GM19468 (cell line): ENCODE measurements around the gene LBHD1.
"Not testable (repeated sequence)": the region's sequence is repeated elsewhere in the genome, so short reads cannot be mapped to it uniquely, and the experiment has no call there.

Experiments used
- ATAC-seq: cut with Tn5 transposase; IDR thresholded peaks from one replicate; pipeline ENCODE4 v1.9.1; 2021; ENCODE audit warnings: mild to moderate bottlenecking, moderate library complexity, moderate number of reproducible peaks; ENCODE audit not compliant: unreplicated experiment; ENCODE audit errors: extremely low read depth

LBHD1 gene

DNA sequence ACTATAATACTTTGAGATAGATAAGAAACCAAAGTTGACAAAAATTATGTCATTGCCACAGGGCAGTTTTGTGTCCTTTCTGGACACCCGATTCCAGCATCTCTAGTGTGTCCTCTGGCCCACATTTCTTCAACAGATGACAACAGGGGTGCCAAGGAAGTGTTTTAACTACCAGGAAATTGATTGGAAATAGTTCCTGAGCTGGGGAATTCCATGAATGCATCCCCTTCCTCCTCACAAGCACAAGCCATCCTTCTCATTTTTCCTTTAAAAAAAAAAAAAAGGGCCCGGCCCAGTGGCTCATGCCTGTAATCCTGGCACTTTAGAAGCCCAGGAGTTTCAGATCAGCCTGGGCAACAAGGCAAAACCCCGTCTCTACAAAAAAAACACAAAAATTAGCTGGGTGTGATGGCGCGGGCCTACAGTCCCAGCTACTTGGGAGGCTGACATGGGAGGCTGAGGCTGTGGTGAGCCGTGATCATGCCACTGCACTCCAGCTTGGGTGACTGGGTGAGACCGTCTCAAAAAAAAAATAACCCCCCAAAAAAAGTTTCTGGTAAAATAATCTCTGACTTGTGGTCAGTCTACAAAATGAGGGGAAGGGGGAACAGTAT lies 49.5 kb downstream of the LBHD1 start:
- no peak for ATAC-seq

DNA sequence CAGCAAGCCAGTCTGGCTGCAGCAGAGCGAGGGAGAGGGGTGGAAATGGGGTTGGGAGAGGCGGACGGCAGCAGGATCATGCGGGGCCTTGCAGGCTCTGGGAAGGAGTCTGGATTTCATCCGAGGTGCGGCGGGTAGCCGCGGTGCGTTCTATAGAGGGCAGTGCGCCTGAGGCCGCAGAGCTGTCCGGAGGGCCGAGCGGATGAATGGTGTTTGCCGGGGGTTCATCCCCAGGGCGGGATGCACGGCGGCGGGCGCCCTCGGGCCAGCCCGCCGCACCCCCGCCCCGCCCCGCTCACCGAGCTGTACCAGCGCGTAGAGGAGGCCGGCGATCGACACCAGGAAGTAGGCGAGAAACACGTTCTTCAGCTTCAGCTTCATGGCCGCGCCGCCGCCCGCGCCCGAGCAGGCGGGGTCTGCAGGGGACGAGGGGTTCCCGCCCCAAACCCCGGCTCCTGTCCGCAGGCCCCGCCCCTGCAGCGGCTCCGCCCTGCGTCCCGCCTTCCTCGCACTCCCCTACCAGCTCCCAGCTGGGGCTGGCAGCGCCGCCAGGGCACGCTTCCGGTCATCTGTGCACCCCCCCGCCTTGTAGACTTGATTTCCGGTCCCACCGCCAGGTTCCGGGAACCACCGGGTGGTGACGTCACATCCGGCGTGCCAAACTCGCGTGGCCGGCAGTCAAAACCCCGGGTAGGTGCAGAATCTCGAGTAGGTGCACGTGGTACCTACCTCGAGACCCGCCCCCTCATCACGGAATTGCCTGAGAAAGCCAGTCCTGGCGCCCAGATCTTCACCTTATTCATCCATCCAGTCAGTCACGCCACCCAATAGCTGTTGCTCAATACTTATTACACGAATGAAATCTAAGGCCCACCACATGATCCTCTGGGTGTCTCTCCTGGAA lies 50.2 kb downstream of the LBHD1 start, which contains the start of gene B3GAT3:
Gene B3GAT3 (minus strand): TSS at position 420 of the 904 bp plus-strand sequence. CDS start 39 bp downstream, at position 381.
- peak; percentile 92 for ATAC-seq

DNA sequence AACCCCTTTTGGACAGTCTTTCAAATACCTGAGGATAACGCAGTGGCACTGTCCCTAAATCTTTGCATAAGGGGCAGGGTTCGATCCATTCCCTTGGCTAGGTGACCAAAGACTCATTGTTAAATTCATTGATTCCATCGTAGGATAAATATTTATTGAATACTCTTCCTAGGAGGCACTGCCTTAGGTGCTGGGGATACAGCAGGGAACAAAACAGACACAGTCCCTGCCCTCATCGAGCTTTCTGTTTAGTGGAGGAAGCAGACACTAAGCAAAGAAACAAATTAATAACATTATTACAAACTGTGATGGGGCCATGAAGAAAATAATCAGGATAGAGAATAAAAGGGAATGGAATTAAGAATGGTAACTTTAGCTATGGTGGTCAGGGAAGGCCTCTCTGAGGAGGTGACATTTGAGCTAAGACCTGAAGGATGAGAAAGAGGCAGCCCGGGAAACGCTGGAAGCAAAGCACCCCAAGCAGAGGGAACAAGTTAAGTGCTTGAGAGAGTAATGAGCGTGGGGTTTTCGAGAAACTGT lies 51.0 kb downstream of the LBHD1 start:
- no peak for ATAC-seq

DNA sequence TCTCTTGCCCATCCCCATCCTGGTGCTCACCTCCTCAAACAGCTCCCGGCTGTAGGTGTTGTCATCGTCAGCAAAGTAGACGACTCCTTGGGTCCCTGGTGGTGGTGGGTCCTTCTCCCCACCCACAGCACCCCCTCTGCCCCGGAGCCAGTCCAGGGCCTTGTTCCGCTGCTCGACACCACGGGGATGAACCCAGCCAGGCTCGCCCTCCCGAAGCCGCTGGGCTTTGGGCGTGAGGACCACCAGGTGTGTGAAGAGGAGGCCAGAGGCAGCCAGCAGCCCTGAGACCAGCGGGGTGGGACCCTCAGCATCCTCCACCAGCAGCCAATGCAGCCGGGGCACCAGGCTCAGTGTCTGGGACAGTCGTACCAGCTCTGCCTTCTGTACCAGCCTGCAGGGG lies 55.1 kb downstream of the LBHD1 start:
- ATAC-seq, result not testable (repeated sequence)

DNA sequence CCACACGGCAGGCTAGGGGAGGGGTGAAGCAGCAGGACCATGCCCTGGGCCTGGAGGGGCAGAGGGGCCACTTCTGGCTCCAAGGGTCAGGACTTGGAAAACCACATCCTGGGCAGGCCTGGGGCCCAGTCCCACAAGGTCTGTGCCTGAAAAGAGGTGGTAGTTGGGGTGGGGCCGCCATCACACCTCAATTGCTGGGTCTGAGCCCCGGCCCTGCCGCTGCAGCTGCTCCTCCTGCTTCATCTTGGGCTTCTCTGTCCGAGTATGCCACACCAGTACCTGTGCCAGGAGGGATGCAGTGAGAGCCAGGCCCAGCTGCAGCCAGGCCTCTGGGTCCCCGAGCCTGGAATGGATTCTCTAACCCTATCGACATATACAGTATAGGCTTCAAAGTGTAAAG lies 56.5 kb downstream of the LBHD1 start:
- ATAC-seq, result no peak

DNA sequence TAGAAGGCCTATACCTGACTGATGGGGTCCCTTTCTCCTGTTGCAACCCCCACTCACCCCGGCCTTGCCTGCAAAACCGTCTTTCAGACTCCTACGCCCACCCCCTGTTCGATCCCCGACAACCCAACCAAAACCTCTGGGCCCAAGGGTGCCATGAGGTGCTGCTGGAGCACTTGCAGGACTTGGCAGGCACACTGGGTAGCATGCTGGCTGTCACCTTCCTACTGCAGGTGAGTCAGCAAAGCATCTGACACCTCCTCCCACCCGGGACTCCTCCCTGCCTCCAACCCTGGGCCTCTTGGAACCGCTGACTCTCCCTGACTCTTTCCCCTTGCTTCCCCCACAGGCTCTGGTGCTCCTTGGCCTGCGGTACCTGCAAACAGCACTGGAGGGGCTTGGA lies 57.8 kb downstream of the LBHD1 start:
- ATAC-seq, result no peak

DNA sequence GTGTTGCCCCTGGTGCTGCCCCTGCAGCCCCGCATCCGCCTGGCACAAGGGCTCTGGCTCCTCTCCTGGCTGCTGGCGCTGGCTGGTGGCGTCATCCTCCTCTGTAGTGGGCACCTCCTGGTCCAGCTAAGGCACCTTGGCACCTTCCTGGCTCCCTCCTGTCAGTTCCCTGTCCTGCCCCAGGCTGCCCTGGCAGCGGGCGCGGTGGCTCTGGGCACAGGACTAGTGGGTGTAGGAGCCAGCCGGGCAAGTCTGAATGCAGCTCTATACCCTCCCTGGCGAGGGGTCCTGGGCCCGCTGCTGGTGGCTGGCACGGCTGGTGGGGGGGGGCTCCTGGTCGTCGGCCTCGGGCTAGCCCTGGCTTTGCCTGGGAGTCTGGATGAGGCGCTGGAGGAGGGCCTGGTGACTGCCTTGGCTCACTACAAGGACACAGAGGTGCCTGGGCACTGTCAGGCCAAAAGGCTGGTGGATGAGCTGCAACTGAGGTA lies 58.7 kb downstream of the LBHD1 start:
- ATAC-seq, result no peak
